ENCODE results near the gene IRAK4. TPM values are rescaled to one million over a fixed set of nuclear protein-coding genes. Genes with fewer than 3 reads are reported as not detected.

IRAK4 gene
- total RNA-seq, 2 donors from 2014 or later: 11.5 to 25.3 TPM

DNA sequence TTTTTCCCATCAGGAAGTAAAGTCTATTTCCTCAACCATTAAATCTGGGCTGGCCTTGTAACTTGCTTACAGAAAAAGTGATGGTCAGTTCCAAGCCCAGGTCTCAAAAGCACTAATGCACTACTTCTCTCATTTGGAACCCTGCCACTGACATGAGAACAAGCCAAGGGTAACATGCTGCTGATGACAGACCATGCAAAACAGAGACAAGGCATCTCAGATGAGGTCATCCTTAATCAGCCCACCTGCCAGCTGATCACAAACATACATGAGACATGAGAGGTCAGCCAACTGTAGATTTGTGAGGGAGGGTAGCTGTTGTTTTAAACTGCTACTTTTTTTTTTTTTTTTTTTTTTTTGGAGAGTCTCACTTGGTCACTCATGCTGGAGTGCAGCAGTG is 31.2 kb downstream of the IRAK4 start:
- Histone ChIP-seq H3K4me3 (no peak overlapping the region), H3K27me3 (replicated peaks; ENCODE audit: insufficient read depth) (no peaks in the 10 kb centered on the region), H3K4me1 (replicated peaks) (no peaks in the 10 kb centered on the region), H3K27ac (no peak overlapping the region), H3K9me3 (no peaks in the 10 kb centered on the region), H3K36me3 (no peaks in the 10 kb centered on the region)
- TF ChIP-seq POLR2A (IDR thresholded peaks at IDR 0.05) (no peak), POLR2AphosphoS5 (IDR thresholded peaks at IDR 0.05) (no peak)
- TF ChIP-seq, protein P1, sequence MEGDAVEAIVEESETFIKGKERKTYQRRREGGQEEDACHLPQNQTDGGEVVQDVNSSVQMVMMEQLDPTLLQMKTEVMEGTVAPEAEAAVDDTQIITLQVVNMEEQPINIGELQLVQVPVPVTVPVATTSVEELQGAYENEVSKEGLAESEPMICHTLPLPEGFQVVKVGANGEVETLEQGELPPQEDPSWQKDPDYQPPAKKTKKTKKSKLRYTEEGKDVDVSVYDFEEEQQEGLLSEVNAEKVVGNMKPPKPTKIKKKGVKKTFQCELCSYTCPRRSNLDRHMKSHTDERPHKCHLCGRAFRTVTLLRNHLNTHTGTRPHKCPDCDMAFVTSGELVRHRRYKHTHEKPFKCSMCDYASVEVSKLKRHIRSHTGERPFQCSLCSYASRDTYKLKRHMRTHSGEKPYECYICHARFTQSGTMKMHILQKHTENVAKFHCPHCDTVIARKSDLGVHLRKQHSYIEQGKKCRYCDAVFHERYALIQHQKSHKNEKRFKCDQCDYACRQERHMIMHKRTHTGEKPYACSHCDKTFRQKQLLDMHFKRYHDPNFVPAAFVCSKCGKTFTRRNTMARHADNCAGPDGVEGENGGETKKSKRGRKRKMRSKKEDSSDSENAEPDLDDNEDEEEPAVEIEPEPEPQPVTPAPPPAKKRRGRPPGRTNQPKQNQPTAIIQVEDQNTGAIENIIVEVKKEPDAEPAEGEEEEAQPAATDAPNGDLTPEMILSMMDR (IDR thresholded peaks at IDR 0.05): no peak
- intact Hi-C loops (cut with DNase I): no loop called here
- DNase-seq (ENCODE audit: low spot score): no peak

DNA sequence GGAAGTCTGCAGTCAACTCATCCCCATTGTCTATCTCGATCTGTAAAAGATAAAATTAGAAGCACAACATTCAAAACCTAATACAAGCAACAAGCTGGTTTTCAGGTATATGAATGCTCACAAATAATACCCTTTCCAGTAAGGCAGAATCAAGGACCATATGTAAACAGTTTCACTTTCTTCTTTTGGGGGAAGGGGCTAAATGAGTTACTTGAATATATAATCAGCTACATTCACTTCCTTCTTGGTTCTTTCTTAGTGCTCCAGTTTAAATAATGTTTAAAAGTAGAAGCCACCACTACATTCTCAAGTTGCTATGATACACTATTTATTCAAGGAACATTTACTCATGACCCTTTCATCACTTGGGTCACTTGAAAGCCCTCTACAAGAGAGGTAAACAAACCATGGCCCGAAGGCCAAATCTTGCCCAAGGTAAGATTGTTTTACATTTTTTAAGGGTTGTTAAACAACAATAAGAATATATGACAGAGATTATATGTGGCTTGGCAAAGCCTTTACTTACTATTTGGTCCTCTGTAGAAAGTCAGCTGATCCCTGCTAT is 37.0 kb downstream of the IRAK4 start:
- Histone ChIP-seq H3K27me3 (replicated peaks; ENCODE audit: insufficient read depth) (no peaks in the 10 kb centered on the region), H3K36me3 (no peaks in the 10 kb centered on the region), H3K27ac (no peak overlapping the region), H3K9me3 (no peaks in the 10 kb centered on the region), H3K4me1 (replicated peaks) (no peaks in the 10 kb centered on the region), H3K4me3 (no peak overlapping the region)
- TF ChIP-seq POLR2A (IDR thresholded peaks at IDR 0.05): no peak
- intact Hi-C loops (cut with DNase I): no loop called here
- no peak for DNase-seq (ENCODE audit: low spot score)
- WGBS: 56% methylated on average over 2 of the region's 2 CpGs

DNA sequence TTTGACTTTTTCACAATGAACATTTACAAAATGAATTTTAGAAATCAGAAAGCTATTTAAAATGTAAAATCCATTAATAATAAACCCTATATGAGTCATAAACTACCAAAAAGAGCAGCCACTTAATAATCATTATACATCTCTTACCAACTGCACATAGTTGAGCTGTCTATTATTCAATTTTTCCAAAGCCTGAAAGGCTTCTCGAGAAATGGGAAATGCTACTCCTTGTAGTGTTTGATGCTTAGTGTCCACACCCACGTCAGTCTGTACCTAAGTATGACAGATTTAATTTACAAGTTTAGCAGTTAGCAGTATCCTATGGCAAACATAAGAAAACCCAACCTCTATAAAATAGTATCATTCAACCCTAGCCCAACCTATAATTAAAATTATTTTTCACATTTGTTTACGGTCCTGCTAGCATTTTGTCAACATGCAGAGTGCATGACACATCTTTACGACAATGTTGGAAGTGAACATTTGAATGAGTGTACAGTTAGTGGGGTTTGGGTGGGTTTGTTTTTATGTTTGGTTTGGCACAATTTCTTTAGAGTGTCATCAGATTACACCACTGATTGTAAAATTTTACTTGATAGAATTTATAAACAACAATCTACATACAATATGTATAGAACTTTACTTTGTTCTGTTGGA is 38.9 kb downstream of the IRAK4 start:
- TF ChIP-seq, protein P1 (IDR thresholded peaks at IDR 0.05): no peak
- TF ChIP-seq POLR2AphosphoS5 (IDR thresholded peaks at IDR 0.05): no peak
- TF ChIP-seq POLR2A (IDR thresholded peaks at IDR 0.05): no peak
- DNase-seq (ENCODE audit: low spot score): no peak
- Histone ChIP-seq H3K27ac (no peak overlapping the region), H3K9me3 (no peaks in the 10 kb centered on the region), H3K4me3 (no peak overlapping the region), H3K36me3 (no peaks in the 10 kb centered on the region), H3K4me1 (replicated peaks) (no peaks in the 10 kb centered on the region), H3K27me3 (replicated peaks; ENCODE audit: insufficient read depth) (no peaks in the 10 kb centered on the region)
- intact Hi-C loops (cut with DNase I): no loop called here
- 66% methylated on average over 4 of the region's 4 CpGs for WGBS

DNA sequence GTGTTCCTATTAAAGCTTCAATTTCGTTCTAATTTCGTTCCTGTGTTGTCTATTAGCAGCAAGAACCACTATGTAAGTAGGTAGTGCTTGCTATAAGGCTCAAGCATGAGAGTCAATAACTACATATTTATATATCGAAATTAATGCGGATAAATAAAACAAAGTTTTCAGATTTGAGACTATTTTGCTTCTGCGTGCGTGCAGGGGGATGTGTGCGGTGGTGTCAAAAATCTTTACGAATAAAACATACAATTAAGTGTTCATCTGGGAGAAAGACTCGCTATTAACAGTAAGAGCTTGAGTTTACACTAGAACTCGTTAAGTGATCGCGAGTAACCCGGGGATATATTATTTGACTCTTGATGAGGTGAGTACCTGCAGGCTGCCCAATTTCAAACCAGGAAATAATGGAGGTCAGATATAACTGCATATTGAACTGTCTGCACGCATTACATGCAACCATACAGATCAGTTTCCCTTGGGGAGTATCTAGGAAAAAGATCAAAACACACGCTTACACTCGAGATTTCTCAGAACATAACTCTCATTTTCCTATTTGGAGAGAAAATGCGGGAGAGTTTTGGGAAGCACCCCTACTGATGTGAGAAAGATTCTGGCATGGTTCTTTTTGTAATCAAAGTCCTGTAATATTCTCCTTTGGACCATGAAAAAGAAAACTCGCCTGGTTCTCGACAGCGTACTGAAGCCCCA is 46.6 kb downstream of the IRAK4 start:
- Histone ChIP-seq H3K27ac (peak overlapping the region; percentile 93 to 96), H3K4me3 (peak overlapping the region; percentile 84 to 88), H3K27me3 (replicated peaks; ENCODE audit: insufficient read depth) (no peaks in the 10 kb centered on the region), H3K36me3 (no peaks in the 10 kb centered on the region), H3K4me1 (replicated peaks) (no peaks in the 10 kb centered on the region), H3K9me3 (no peaks in the 10 kb centered on the region)
- 3% methylated on average over 20 of the region's 20 CpGs for WGBS
- DNase-seq (ENCODE audit: low spot score): peak; percentile 8
- intact Hi-C loops (cut with DNase I): loop anchor here (5.0 kb wide), 2 partner anchors 48 to 77 kb away; partner anchors contain the start of genes IRAK4 and PUS7L
- TF ChIP-seq POLR2A (IDR thresholded peaks at IDR 0.05): no peak

DNA sequence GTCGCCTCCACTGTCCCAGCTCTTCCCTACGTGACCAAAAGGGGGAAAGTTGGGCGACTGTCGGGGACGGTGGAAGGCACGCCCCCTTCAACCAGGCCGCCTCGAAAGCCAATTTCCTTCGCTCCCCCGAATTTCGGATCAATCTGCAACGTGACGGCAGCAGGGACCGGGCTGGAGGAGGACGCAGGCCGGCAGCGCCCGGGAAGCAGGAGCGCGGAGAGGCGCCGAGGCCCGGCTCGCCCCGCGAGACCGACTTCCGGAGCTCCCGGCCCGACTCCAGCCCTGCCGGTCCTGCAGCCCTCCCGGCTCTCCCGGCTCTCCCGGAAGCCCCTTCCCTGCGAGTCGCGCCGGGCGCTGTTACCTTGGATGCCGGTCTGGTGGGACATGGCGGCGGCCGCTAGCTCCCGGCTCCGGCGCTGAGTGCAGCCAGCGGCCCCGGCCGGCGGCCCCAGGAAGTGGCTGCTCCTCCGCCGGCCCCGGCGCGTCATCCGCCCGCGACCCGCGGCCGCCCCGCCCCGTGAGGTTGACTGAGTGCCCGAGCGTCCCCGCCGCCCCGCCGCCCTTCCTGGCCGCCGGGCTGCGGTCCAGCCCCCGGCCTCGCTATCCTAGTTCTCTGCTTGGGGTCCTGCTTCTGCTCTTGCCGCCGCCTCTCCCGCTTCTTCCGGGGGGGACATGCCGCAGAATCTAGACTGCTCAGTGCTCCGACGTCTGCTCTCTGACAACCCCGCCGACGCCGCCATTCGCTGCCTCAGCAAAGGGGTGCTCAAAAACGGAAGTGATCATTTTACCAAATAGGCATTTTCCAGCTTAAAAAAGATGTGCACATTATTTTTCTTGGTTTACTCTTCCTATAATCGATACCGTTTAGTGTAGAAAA is 47.3 kb downstream of the IRAK4 start, which contains the start of gene TWF1:
TWF1 (minus strand) TSS at position 458 of the 877 bp plus-strand sequence; CDS start at position 386, 72 bp downstream.
- intact Hi-C loops (cut with DNase I): loop anchor here (5.0 kb wide), 2 partner anchors 49 to 76 kb away; partner anchors contain the start of genes IRAK4 and PUS7L
- TF ChIP-seq POLR2AphosphoS5 (IDR thresholded peaks at IDR 0.05): no peak
- TF ChIP-seq, protein P1 (IDR thresholded peaks at IDR 0.05): peak in 2 of 4 experiments; percentile 13 to 20
- peak; percentile 50 for TF ChIP-seq POLR2A (IDR thresholded peaks at IDR 0.05)
- Histone ChIP-seq H3K27me3 (replicated peaks; ENCODE audit: insufficient read depth) (no peaks in the 10 kb centered on the region), H3K27ac (peak within 1 kb of the TSS; percentile 93 to 96), H3K4me3 (peak within 1 kb of the TSS; percentile 84 to 88), H3K9me3 (no peaks in the 10 kb centered on the region), H3K36me3 (no peaks in the 10 kb centered on the region), H3K4me1 (replicated peaks) (no peaks in the 10 kb centered on the region)
- WGBS: under 1% methylated on average over 61 of the region's 89 CpGs
- DNase-seq (ENCODE audit: low spot score): peak; percentile 84

Data from prostate gland (tissue), 2 donors.